PC-9 (cell line): Measurements from ENCODE around the gene ELMO1. TPM values are rescaled to one million over a fixed set of nuclear protein-coding genes. Genes with fewer than 3 reads are reported as not detected.

Experiments used
- BruUV-seq: library from RNA; stranded (reverse); fragments of 400-500 nt; replicated peaks from 2 replicates; lab custom pipeline; 2021; lab: Mats Ljungman, UMichigan
- CTCF ChIA-PET: fragments of 300-600 bp; sonication (Branson Sonifier 250); formaldehyde crosslinking; loops from one replicate; lab custom pipeline; 2022; ENCODE audit warnings: antibody characterized with exemption; lab: Charles Lee
- POLR2A ChIA-PET: fragments of 300-600 bp; sonication (Branson Sonifier 250); formaldehyde crosslinking; loops from one replicate; lab custom pipeline; 2022; ENCODE audit warnings: antibody characterized with exemption; ENCODE audit not compliant: unreplicated experiment; lab: Charles Lee
- DNase-seq, 2 experiments: peaks; one replicate each; pipeline versions ENCODE4 v3.0.0 to v3.0.0-alpha.2; 2015 to 2022; ENCODE audit warnings: mixed read lengths in 1 of 2
- H2AFZ ChIP-seq: fragments of 200-600 bp; sonication (generic); 2 replicates; pipeline ENCODE4 v1.8.1; 2017; ENCODE audit warnings: antibody characterized with exemption
- H3F3A ChIP-seq: fragments of 200-600 bp; sonication (generic); 2 replicates; pipeline ENCODE4 v1.8.1; 2017; ENCODE audit warnings: antibody characterized with exemption, mild to moderate bottlenecking, low read depth; ENCODE audit not compliant: insufficient read depth
- H3K27ac ChIP-seq: fragments of 200-600 bp; sonication (generic); 2 replicates; pipeline ENCODE4 v1.6.1; 2016; ENCODE audit warnings: mixed run types
- H3K27me3 ChIP-seq: fragments of 200-600 bp; sonication (generic); 2 replicates; pipeline ENCODE4 v1.6.1; 2016; ENCODE audit warnings: low read depth, mixed run types; ENCODE audit not compliant: insufficient read depth
- H3K36me3 ChIP-seq: fragments of 200-600 bp; sonication (generic); 2 replicates; pipeline ENCODE4 v1.6.1; 2016; ENCODE audit warnings: low read depth, mixed run types
- H3K4me1 ChIP-seq: fragments of 200-600 bp; sonication (generic); replicated peaks from 2 replicates; pipeline ENCODE4 v1.6.1; 2016; ENCODE audit warnings: mixed run types; ENCODE audit not compliant: insufficient read depth
- H3K4me2 ChIP-seq: fragments of 200-600 bp; sonication (generic); 2 replicates; pipeline ENCODE4 v1.6.1; 2017; ENCODE audit warnings: mixed run types
- H3K4me3 ChIP-seq: fragments of 200-600 bp; sonication (generic); 2 replicates; pipeline ENCODE4 v1.6.1; 2016; ENCODE audit warnings: mixed run types
- H3K79me2 ChIP-seq: fragments of 200-600 bp; sonication (generic); 2 replicates; pipeline ENCODE4 v1.6.1; 2017; ENCODE audit warnings: low read depth, mixed run types
- H3K9me2 ChIP-seq: fragments of 200-600 bp; sonication (generic); 2 replicates; pipeline ENCODE4 v1.8.1; 2017; ENCODE audit warnings: mild to moderate bottlenecking; ENCODE audit not compliant: insufficient read depth
- H3K9me3 ChIP-seq: fragments of 200-600 bp; sonication (generic); 2 replicates; pipeline ENCODE4 v1.8.1; 2016; ENCODE audit warnings: low read depth; ENCODE audit not compliant: insufficient read depth
- H4K20me1 ChIP-seq: fragments of 200-600 bp; sonication (generic); 2 replicates; pipeline ENCODE4 v1.8.1; 2017; ENCODE audit not compliant: insufficient read depth
- CTCF ChIP-seq: fragments of 200-600 bp; sonication (generic); conservative IDR thresholded peaks from 2 replicates; pipeline ENCODE4 v1.6.1; 2017; ENCODE audit warnings: mixed run types, antibody characterized with exemption, mild to moderate bottlenecking, moderate library complexity
- EZH2 ChIP-seq: fragments of 200-600 bp; sonication (generic); IDR thresholded peaks from 2 replicates; pipeline ENCODE4 v1.8.0; 2017; ENCODE audit warnings: antibody characterized with exemption, low read depth
- intact Hi-C: fragments of 100-400 bp; cut with micrococcal nuclease; formaldehyde crosslinking; loops from one replicate; pipeline ENCODE4 v1.10.0; 2022; ENCODE audit not compliant: unreplicated experiment
- total RNA-seq: library from RNA; stranded (reverse); gene quantifications from 2 replicates; pipeline ENCODE4 v1.2.3, GENCODE V29; 2021

Gene ELMO1
- total RNA-seq, 1 experiment from 2014 or later, result 4.8 TPM

GRCh38 chr7:37379546-37380277, 69.0 kb downstream of the ELMO1 start:
- no peak overlapping the region for H3K4me2 ChIP-seq
- DNase-seq, result no peak
- 0 out of 2 replicates have a peak, but pooled peaks cover 4% of the 10 kb centered on the region for H3K9me3 ChIP-seq
- no peak for TF ChIP-seq CTCF
- TF ChIP-seq EZH2, result no peak
- no peaks in the 10 kb centered on the region for H3K9me2 ChIP-seq
- no TSS peak for BruUV-seq
- ChIA-PET POLR2A (no interaction called here), CTCF (no interaction called here)
- H4K20me1 ChIP-seq, result no peaks in the 10 kb centered on the region
- peaks cover 6% of the 10 kb centered on the region; the same call in 1 of the 2 replicates for H3K27me3 ChIP-seq
- H3K27ac ChIP-seq, result no peak overlapping the region
- no peaks in the 10 kb centered on the region for H3K79me2 ChIP-seq
- no peaks in the 10 kb centered on the region for H3K4me1 ChIP-seq
- H3K4me3 ChIP-seq, result no peak overlapping the region
- H3K36me3 ChIP-seq, result no peaks in the 10 kb centered on the region
- no peak overlapping the region for H2AFZ ChIP-seq
- no peaks in the 10 kb centered on the region for H3F3A ChIP-seq
- intact Hi-C loops, result no loop called here

GRCh38 chr7:37377231-37377630, 71.4 kb downstream of the ELMO1 start:
- Histone ChIP-seq H3K36me3 (no peaks in the 10 kb centered on the region), H3K4me3 (no peak overlapping the region), H3K79me2 (no peaks in the 10 kb centered on the region), H3K27ac (no peak overlapping the region), H3F3A (no peaks in the 10 kb centered on the region), H3K27me3 (peaks cover 6% of the 10 kb centered on the region; the same call in 1 of the 2 replicates), H3K9me3 (0 out of 2 replicates have a peak, but pooled peaks cover 4% of the 10 kb centered on the region), H3K9me2 (no peaks in the 10 kb centered on the region), H3K4me2 (no peak overlapping the region), H4K20me1 (no peaks in the 10 kb centered on the region), H3K4me1 (no peaks in the 10 kb centered on the region), H2AFZ (no peak overlapping the region)
- CTCF ChIA-PET, result no interaction called here
- BruUV-seq, result no TSS peak
- intact Hi-C loops, result no loop called here
- POLR2A ChIA-PET, result no interaction called here
- TF ChIP-seq EZH2 (no peak), CTCF (no peak)
- DNase-seq, result no peak

DNA sequence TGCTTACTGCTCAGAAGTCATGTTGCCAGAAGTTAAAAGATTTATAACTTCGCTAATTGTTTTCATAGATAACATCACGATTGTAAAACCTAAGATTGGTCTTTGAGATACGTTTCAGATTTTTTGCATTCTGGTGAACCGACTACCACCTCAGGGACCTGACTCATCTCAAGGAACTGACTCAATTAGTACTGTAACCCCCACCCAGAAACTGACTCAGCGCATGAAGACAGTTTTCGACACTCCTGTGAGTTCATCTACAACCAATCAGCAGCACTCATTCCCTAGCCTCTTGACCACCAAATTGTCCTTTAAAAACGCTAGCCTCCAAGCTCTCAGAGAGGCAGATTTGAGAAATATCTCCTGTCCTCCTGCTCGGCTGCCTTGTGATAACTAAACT, 72.3 kb downstream of the ELMO1 start:
- Histone ChIP-seq H3F3A (no peaks in the 10 kb centered on the region), H4K20me1 (no peaks in the 10 kb centered on the region), H3K79me2 (no peaks in the 10 kb centered on the region), H3K9me3 (0 out of 2 replicates have a peak, but pooled peaks cover 4% of the 10 kb centered on the region), H3K36me3 (no peaks in the 10 kb centered on the region), H3K27ac (no peak overlapping the region), H2AFZ (no peak overlapping the region), H3K27me3 (peaks cover 10% of the 10 kb centered on the region; the same call in 1 of the 2 replicates), H3K4me2 (no peak overlapping the region), H3K9me2 (no peaks in the 10 kb centered on the region), H3K4me1 (no peaks in the 10 kb centered on the region), H3K4me3 (no peak overlapping the region)
- no peak for TF ChIP-seq EZH2
- no peak for TF ChIP-seq CTCF
- intact Hi-C loops, result no loop called here
- BruUV-seq, result no TSS peak
- ChIA-PET CTCF (no interaction called here), POLR2A (no interaction called here)
- DNase-seq, result no peak
